H1 (cell line): ENCODE results near the gene PRAMEF7. TPM values are rescaled to one million over a fixed set of nuclear protein-coding genes. Genes with fewer than 3 reads are reported as not detected.
"Not testable (repeated sequence)": the region's sequence is repeated elsewhere in the genome, so short reads cannot be mapped to it uniquely, and the experiment has no call there.

Experiments used
- CTCF ChIA-PET: fragments of 300-600 bp; sonication (Branson Sonifier 250); formaldehyde crosslinking; loops from one replicate; lab custom pipeline; 2021; ENCODE audit not compliant: partially characterized antibody; lab: Charles Lee
- POLR2A ChIA-PET: fragments of 300-600 bp; sonication (Branson Sonifier 250); formaldehyde crosslinking; loops from one replicate; lab custom pipeline; 2021; ENCODE audit warnings: inconsistent platforms; ENCODE audit not compliant: partially characterized antibody; lab: Charles Lee
- DNase-seq, 2 experiments: peaks; one replicate each; pipeline versions ENCODE4 v3.0.0 to v3.0.0-alpha.2; 2010 to 2022; ENCODE audit warnings: low spot score in 2 of 2, low read depth in 1 of 2, mixed read lengths in 1 of 2
- FAIRE-seq: peaks from 2 replicates; lab custom pipeline; 2011; peaks lifted over from hg19 to GRCh38; lab: Jason Lieb, UNC
- H2AFZ ChIP-seq: 2 replicates; pipeline ENCODE4 v1.8.1; 2012; ENCODE audit warnings: low read length, inconsistent platforms
- H2AK5ac ChIP-seq: 2 replicates; pipeline ENCODE4 v1.6.1; 2013; ENCODE audit warnings: low read depth, low read length
- H2BK120ac ChIP-seq: replicated peaks from 2 replicates; pipeline ENCODE3; 2013; ENCODE audit warnings: low read depth, low read length, inconsistent platforms
- H2BK12ac ChIP-seq: 2 replicates; pipeline ENCODE4 v1.6.1; 2013; ENCODE audit warnings: low read depth, low read length
- H2BK15ac ChIP-seq: 2 replicates; pipeline ENCODE4 v1.6.1; 2013; ENCODE audit warnings: low read length
- H2BK20ac ChIP-seq: 2 replicates; pipeline ENCODE4 v1.6.1; 2013; ENCODE audit warnings: low read length
- H2BK5ac ChIP-seq: 2 replicates; pipeline ENCODE4 v1.6.1; 2013; ENCODE audit warnings: low read depth, low read length
- H3K14ac ChIP-seq: 2 replicates; pipeline ENCODE4 v1.6.1; 2013; ENCODE audit warnings: inconsistent platforms; ENCODE audit not compliant: insufficient read length
- H3K18ac ChIP-seq: 2 replicates; pipeline ENCODE4 v1.6.1; 2013; ENCODE audit warnings: low read length; ENCODE audit errors: extremely low read depth
- H3K23ac ChIP-seq: 2 replicates; pipeline ENCODE4 v1.6.1; 2013; ENCODE audit warnings: inconsistent platforms; ENCODE audit not compliant: insufficient read length
- H3K23me2 ChIP-seq: 2 replicates; pipeline ENCODE4 v1.6.1; 2013; ENCODE audit warnings: low read depth, low read length
- H3K27ac ChIP-seq: 2 replicates; pipeline ENCODE4 v1.6.1; 2011; ENCODE audit warnings: low read depth, low read length, inconsistent platforms
- H3K27me3 ChIP-seq, 4 experiments: replicated peaks in 1 of 4; 1 replicate in 1 of 4; 2 replicates in 3 of 4; pipeline versions ENCODE4 v1.6.1 to v1.8.1; 2011 to 2013; ENCODE audit warnings: low read length in 3 of 4, mild to moderate bottlenecking in 3 of 4, inconsistent platforms in 2 of 4, mixed read lengths in 2 of 4, moderate library complexity in 1 of 4; ENCODE audit not compliant: control insufficient read depth in 3 of 4, insufficient read depth in 3 of 4; ENCODE audit errors: extremely low read depth in 1 of 4
- H3K36me3 ChIP-seq, 4 experiments: 2 replicates each; pipeline versions ENCODE4 v1.6.1 to v1.8.1; 2011 to 2013; ENCODE audit warnings: mild to moderate bottlenecking in 4 of 4, low read length in 3 of 4, moderate library complexity in 2 of 4, control low read depth in 1 of 4, inconsistent platforms in 1 of 4; ENCODE audit not compliant: insufficient read depth in 4 of 4, control insufficient read depth in 2 of 4
- H3K4ac ChIP-seq: replicated peaks from 2 replicates; pipeline ENCODE3; 2013; ENCODE audit warnings: low read length, low read depth, mixed read lengths, inconsistent platforms; ENCODE audit not compliant: insufficient read length
- H3K4me1 ChIP-seq, 4 experiments: replicated peaks in 1 of 4; 1 replicate in 1 of 4; 2 replicates in 3 of 4; pipeline versions ENCODE4 v1.6.1 to v1.8.1; 2011 to 2013; ENCODE audit warnings: low read length in 3 of 4, inconsistent platforms in 2 of 4, mixed read lengths in 1 of 4; ENCODE audit not compliant: insufficient read depth in 4 of 4, control insufficient read depth in 3 of 4
- H3K4me2 ChIP-seq, 2 experiments: 2 replicates each; pipeline versions ENCODE4 v1.6.1 to v1.8.1; 2011 to 2013; ENCODE audit warnings: low read depth in 2 of 2, low read length in 2 of 2, control low read depth in 1 of 2, inconsistent platforms in 1 of 2, mild to moderate bottlenecking in 1 of 2; ENCODE audit not compliant: insufficient read depth in 1 of 2
- H3K4me3 ChIP-seq, 4 experiments: fragments of 200-600, 300-600 bp in 1 of 4; sonication (generic), shearing (Covaris generic), sonication (Bioruptor Twin) in 1 of 4; 2 replicates each; pipeline versions ENCODE4 v1.5.1 to v1.8.1; 2011 to 2016; ENCODE audit warnings: low read length in 4 of 4, low read depth in 3 of 4, control low read depth in 2 of 4, inconsistent platforms in 2 of 4, mild to moderate bottlenecking in 2 of 4, mixed read lengths in 1 of 4, moderate library complexity in 1 of 4; ENCODE audit not compliant: insufficient read depth in 2 of 4; ENCODE audit errors: extremely low read depth in 1 of 4
- H3K56ac ChIP-seq: replicated peaks from 2 replicates; pipeline ENCODE3; 2013; ENCODE audit warnings: low read depth, mild to moderate bottlenecking, mixed read lengths, low read length, inconsistent platforms; ENCODE audit not compliant: insufficient read length
- H3K79me1 ChIP-seq: 2 replicates; pipeline ENCODE4 v1.6.1; 2013; ENCODE audit warnings: low read depth, low read length, control low read depth
- H3K79me2 ChIP-seq, 2 experiments: 2 replicates each; pipeline versions ENCODE4 v1.6.1 to v1.8.1; 2012 to 2013; ENCODE audit warnings: low read length in 2 of 2, mild to moderate bottlenecking in 2 of 2, inconsistent platforms in 1 of 2; ENCODE audit not compliant: insufficient read depth in 2 of 2, control insufficient read depth in 1 of 2
- H3K9ac ChIP-seq, 4 experiments: replicated peaks in 1 of 4; 1 replicate in 1 of 4; 2 replicates in 3 of 4; pipeline versions ENCODE4 v1.6.1 to v1.8.1; 2011 to 2013; ENCODE audit warnings: low read depth in 3 of 4, low read length in 3 of 4, control low read depth in 2 of 4, mild to moderate bottlenecking in 2 of 4, moderate library complexity in 2 of 4, inconsistent platforms in 1 of 4; ENCODE audit errors: extremely low read depth in 1 of 4
- H3K9me3 ChIP-seq, 2 experiments: 2 replicates each; pipeline versions ENCODE4 v1.6.1 to v1.8.1; 2012 to 2013; ENCODE audit warnings: mild to moderate bottlenecking in 2 of 2, moderate library complexity in 2 of 2, control low read depth in 1 of 2, inconsistent platforms in 1 of 2, low read depth in 1 of 2, low read length in 1 of 2, mixed read lengths in 1 of 2; ENCODE audit not compliant: insufficient read depth in 2 of 2
- H4K20me1 ChIP-seq, 2 experiments: replicated peaks in 1 of 2; 2 replicates each; pipeline versions ENCODE3 to v1.8.1; 2011 to 2013; ENCODE audit warnings: inconsistent platforms in 2 of 2, low read length in 2 of 2, mild to moderate bottlenecking in 1 of 2; ENCODE audit not compliant: insufficient read depth in 2 of 2, control insufficient read depth in 1 of 2
- H4K5ac ChIP-seq: 2 replicates; pipeline ENCODE4 v1.6.1; 2013; ENCODE audit warnings: low read length, low read depth, mixed read lengths, inconsistent platforms; ENCODE audit not compliant: insufficient read length
- H4K8ac ChIP-seq: 2 replicates; pipeline ENCODE4 v1.8.0; 2013; ENCODE audit warnings: mild to moderate bottlenecking, moderate library complexity, low read length, inconsistent platforms; ENCODE audit not compliant: insufficient read depth; ENCODE audit errors: extremely low read depth
- H4K91ac ChIP-seq: replicated peaks from 2 replicates; pipeline ENCODE3; 2013; ENCODE audit warnings: low read length, mixed read lengths, inconsistent platforms; ENCODE audit not compliant: insufficient read length
- WGBS, 2 experiments: shearing (Covaris generic) in 1 of 2; methylation state at CpG; one replicate each; pipeline versions ENCODE4 v1.1.6 to v1.1.7; 2013 to 2015; ENCODE audit warnings: low lambda C conversion rate in 2 of 2, mixed read lengths in 2 of 2, inconsistent platforms in 1 of 2, low coverage in 1 of 2, missing lambda C conversion rate in 1 of 2; ENCODE audit not compliant: insufficient replicate concordance in 2 of 2, insufficient coverage in 1 of 2, insufficient read length in 1 of 2; ENCODE audit errors: extremely low coverage in 1 of 2, missing lambda C conversion rate in 1 of 2; 5-methylcytosine and 5-hydroxymethylcytosine counted together
- polyA plus RNA-seq, 7 experiments: library from polyadenylated mRNA; depleted of rRNA in 3 of 7; stranded (reverse) in 5 of 7; unstranded in 2 of 7; fragments of >200 nt in 5 of 7; fragments of 200-250 nt in 2 of 7; gene quantifications; 1 replicate in 5 of 7; 2 replicates in 1 of 7; 4 replicates in 1 of 7; pipeline versions ENCODE4 v1.2.1 to v1.2.3, GENCODE V29; 2011 to 2013; ENCODE audit warnings: missing spikeins in 2 of 7, mixed read lengths in 2 of 7
- total RNA-seq: library from RNA; stranded (reverse); fragmentation: NEBNext Ultra II Directional; extraction: Animal tissue kit (Norgen Biotek cat#: 25700); gene quantifications from 2 replicates; pipeline ENCODE4 v1.2.1, GENCODE V29; 2021

PRAMEF7 gene
- total and polyA plus RNA-seq, 2 of the 8 experiments (the other 6 are each of a cell fraction or from before 2014, with no cell fraction given): not detected

GRCh38 chr1:12878453-12878852 lies 38.0 kb upstream of the PRAMEF7 start:
- H4K91ac ChIP-seq, H3K23ac ChIP-seq, H3K79me2 ChIP-seq, H3K4ac ChIP-seq, H2BK120ac ChIP-seq, DNase-seq, FAIRE-seq, H3K56ac ChIP-seq, POLR2A ChIA-PET, H2BK20ac ChIP-seq, H3K4me3 ChIP-seq, H4K5ac ChIP-seq, H3K27me3 ChIP-seq, H3K9ac ChIP-seq, H2BK15ac ChIP-seq, H3K4me1 ChIP-seq, H2BK12ac ChIP-seq, H3K23me2 ChIP-seq, H2BK5ac ChIP-seq, H3K79me1 ChIP-seq, H3K18ac ChIP-seq, H3K27ac ChIP-seq, H4K20me1 ChIP-seq, H4K8ac ChIP-seq, H2AK5ac ChIP-seq, H3K14ac ChIP-seq, H3K36me3 ChIP-seq, CTCF ChIA-PET, H3K4me2 ChIP-seq, H2AFZ ChIP-seq: not testable (repeated sequence)
- WGBS, 2 experiments: 78% methylated on average over 3 of the region's 4 CpGs; no CpG with 5 or more reads in 1 of the 2 experiments
- peaks cover 0 to 19% of the 10 kb centered on the region in 2 experiments; a peak in 2 of 4 replicates for H3K9me3 ChIP-seq

GRCh38 chr1:12886101-12886500 lies 30.3 kb upstream of the PRAMEF7 start, which contains the start of gene PRAMEF4:
Gene PRAMEF4, minus strand, starts transcription at chr1:12886201. Its CDS starts 2,807 bp downstream, at chr1:12883394.
- H3K27me3 ChIP-seq, H3K4me3 ChIP-seq, H4K8ac ChIP-seq, FAIRE-seq, H2BK20ac ChIP-seq, H3K23ac ChIP-seq, H3K56ac ChIP-seq, H4K91ac ChIP-seq, H3K18ac ChIP-seq, POLR2A ChIA-PET, H4K5ac ChIP-seq, H3K4me2 ChIP-seq, H3K36me3 ChIP-seq, CTCF ChIA-PET, H3K27ac ChIP-seq, H3K79me2 ChIP-seq, H3K79me1 ChIP-seq, H3K9ac ChIP-seq, H4K20me1 ChIP-seq, H2BK15ac ChIP-seq, H2BK5ac ChIP-seq, DNase-seq, H2BK120ac ChIP-seq, H2BK12ac ChIP-seq, H3K23me2 ChIP-seq, H3K4me1 ChIP-seq, H2AK5ac ChIP-seq, H3K14ac ChIP-seq, H3K4ac ChIP-seq, H2AFZ ChIP-seq: not testable (repeated sequence)
- WGBS, 2 experiments: 86% methylated on average over 2 of the region's 3 CpGs; no CpG with 5 or more reads in 1 of the 2 experiments
- peaks cover 2 to 13% of the 10 kb centered on the region in 2 experiments; a peak in 3 of 4 replicates for H3K9me3 ChIP-seq
